ENCODE results near the gene SYT5.
"Not testable (repeated sequence)": the region's sequence is repeated elsewhere in the genome, so short reads cannot be mapped to it uniquely, and the experiment has no call there.

Gene SYT5

GRCh38 chr19:55166530-55167268 lies 13.4 kb downstream of the SYT5 start, which contains the start of gene DNAAF3:
Gene DNAAF3 (minus strand): TSS chr19:55166613. CDS start chr19:55166413, 200 bp downstream.
- DNase-seq = peak; percentile 76

GRCh38 chr19:55165952-55166529 lies 14.0 kb downstream of the SYT5 start:
- Mint-ChIP-seq H3K27me3 (peaks cover 69% of the 10 kb centered on the region), H3K36me3 (ENCODE audit: low read depth) (no peaks in the 10 kb centered on the region), H3K4me1 (peaks cover 11% of the 10 kb centered on the region), H3K27ac (peak overlapping the region; percentile 34), H3K9me3 (no peaks in the 10 kb centered on the region), H3K4me3 (peak overlapping the region; percentile 39)
- peak; percentile 47 for DNase-seq
- ATAC-seq = peak; percentile 67

More at GRCh38 chr19:55166530-55167268, 13.4 kb downstream of the SYT5 start, which contains the start of gene DNAAF3:
- Mint-ChIP-seq H3K27ac (peak within 1 kb of the TSS; percentile 34), H3K4me1 (peaks cover 11% of the 10 kb centered on the region), H3K27me3 (peaks cover 73% of the 10 kb centered on the region), H3K36me3 (ENCODE audit: low read depth) (no peaks in the 10 kb centered on the region), H3K4me3 (peak within 1 kb of the TSS; percentile 39), H3K9me3 (no peaks in the 10 kb centered on the region)
- ATAC-seq = peak; percentile 91

GRCh38 chr19:55161571-55162322 lies 18.3 kb downstream of the SYT5 start:
- DNase-seq (no peak), ATAC-seq (no peak)
- Mint-ChIP-seq H3K4me1 (peaks cover 8% of the 10 kb centered on the region), H3K27me3 (peaks cover 66% of the 10 kb centered on the region), H3K9me3 (no peaks in the 10 kb centered on the region), H3K4me3 (no peak overlapping the region), H3K36me3 (ENCODE audit: low read depth) (no peaks in the 10 kb centered on the region), H3K27ac (no peak overlapping the region)

GRCh38 chr19:55160986-55161365 lies 19.1 kb downstream of the SYT5 start:
- H3K4me3 Mint-ChIP-seq = no peak overlapping the region
- no peak for DNase-seq
- H3K27ac Mint-ChIP-seq = no peak overlapping the region
- H3K9me3 Mint-ChIP-seq = no peaks in the 10 kb centered on the region
- H3K27me3 Mint-ChIP-seq = peaks cover 64% of the 10 kb centered on the region
- ATAC-seq = no peak
- H3K4me1 Mint-ChIP-seq = peaks cover 7% of the 10 kb centered on the region
- no peaks in the 10 kb centered on the region for H3K36me3 Mint-ChIP-seq (ENCODE audit: low read depth)

- no peak overlapping the region for H3K27ac Mint-ChIP-seq
- ATAC-seq = peak; percentile 85
- H3K9me3 Mint-ChIP-seq = no peaks in the 10 kb centered on the region
- no peak overlapping the region for H3K4me3 Mint-ChIP-seq
- H3K27me3 Mint-ChIP-seq = peaks cover 58% of the 10 kb centered on the region
- H3K36me3 Mint-ChIP-seq (ENCODE audit: low read depth) = no peaks in the 10 kb centered on the region
- peak; percentile 93 for DNase-seq
- H3K4me1 Mint-ChIP-seq = peaks cover 7% of the 10 kb centered on the region
Observed at GRCh38 chr19:55160128-55160985, 19.7 kb downstream of the SYT5 start.

GRCh38 chr19:55158848-55159749 lies 21.0 kb downstream of the SYT5 start:
- Mint-ChIP-seq H3K36me3 (ENCODE audit: low read depth) (peaks cover 2% of the 10 kb centered on the region), H3K27me3 (peaks cover 56% of the 10 kb centered on the region), H3K4me3 (no peak overlapping the region), H3K4me1 (peaks cover 10% of the 10 kb centered on the region), H3K27ac (no peak overlapping the region), H3K9me3 (no peaks in the 10 kb centered on the region)
- DNase-seq (no peak), ATAC-seq (no peak)

GRCh38 chr19:55158423-55158822 lies 21.7 kb downstream of the SYT5 start:
- ATAC-seq (no peak), DNase-seq (no peak)
- H3K36me3 Mint-ChIP-seq (ENCODE audit: low read depth) = peaks cover 2% of the 10 kb centered on the region
- peaks cover 50% of the 10 kb centered on the region for H3K27me3 Mint-ChIP-seq
- peaks cover 4% of the 10 kb centered on the region for H3K9me3 Mint-ChIP-seq
- H3K4me3 Mint-ChIP-seq = no peak overlapping the region
- H3K27ac Mint-ChIP-seq = no peak overlapping the region
- H3K4me1 Mint-ChIP-seq = peaks cover 13% of the 10 kb centered on the region

GRCh38 chr19:55157064-55157908 lies 22.8 kb downstream of the SYT5 start, which contains the start of gene TNNI3:
Gene TNNI3 (minus strand): TSS chr19:55157732. CDS start chr19:55157589, 143 bp downstream.
- Mint-ChIP-seq H3K27me3 (peaks cover 45% of the 10 kb centered on the region), H3K4me1 (peaks cover 14% of the 10 kb centered on the region), H3K4me3 (no peak within 1 kb of the TSS), H3K9me3 (peaks cover 6% of the 10 kb centered on the region), H3K36me3 (ENCODE audit: low read depth) (peaks cover 2% of the 10 kb centered on the region), H3K27ac (no peak within 1 kb of the TSS)
- no peak for DNase-seq
- ATAC-seq = no peak

GRCh38 chr19:55156202-55157063 lies 23.7 kb downstream of the SYT5 start:
- peaks cover 42% of the 10 kb centered on the region for H3K27me3 Mint-ChIP-seq
- no peak overlapping the region for H3K27ac Mint-ChIP-seq
- H3K36me3 Mint-ChIP-seq (ENCODE audit: low read depth) = peaks cover 5% of the 10 kb centered on the region
- ATAC-seq (no peak), DNase-seq (peak; percentile 54)
- H3K4me3 Mint-ChIP-seq = no peak overlapping the region
- H3K9me3 Mint-ChIP-seq = peaks cover 14% of the 10 kb centered on the region
- peaks cover 21% of the 10 kb centered on the region for H3K4me1 Mint-ChIP-seq

- H3K4me3 Mint-ChIP-seq; H3K27ac Mint-ChIP-seq; DNase-seq; ATAC-seq; H3K36me3 Mint-ChIP-seq (ENCODE audit: low read depth): not testable (repeated sequence)
- H3K4me1 Mint-ChIP-seq = peaks cover 21% of the 10 kb centered on the region
- H3K9me3 Mint-ChIP-seq = peaks cover 14% of the 10 kb centered on the region
- peaks cover 42% of the 10 kb centered on the region for H3K27me3 Mint-ChIP-seq
Observed at GRCh38 chr19:55155784-55156183, 24.3 kb downstream of the SYT5 start.

- no peak overlapping the region for H3K4me3 Mint-ChIP-seq
- peaks cover 14% of the 10 kb centered on the region for H3K9me3 Mint-ChIP-seq
- H3K27me3 Mint-ChIP-seq = peaks cover 39% of the 10 kb centered on the region
- H3K4me1 Mint-ChIP-seq = peaks cover 19% of the 10 kb centered on the region
- ATAC-seq (no peak), DNase-seq (no peak)
- no peak overlapping the region for H3K27ac Mint-ChIP-seq
- H3K36me3 Mint-ChIP-seq (ENCODE audit: low read depth) = peaks cover 5% of the 10 kb centered on the region
Observed at GRCh38 chr19:55153652-55154264, 26.3 kb downstream of the SYT5 start.

Measured in activated naive CD8-positive, alpha-beta T cell treated with anti-CD3 and anti-CD28 coated beads, Interleukin-2, amount 50 U/mL, for 24 hours (primary cell).